Measurements from ENCODE around the gene ADCY4.
"Not testable (repeated sequence)": the region's sequence is repeated elsewhere in the genome, so short reads cannot be mapped to it uniquely, and the experiment has no call there.

The ADCY4 gene

DNA sequence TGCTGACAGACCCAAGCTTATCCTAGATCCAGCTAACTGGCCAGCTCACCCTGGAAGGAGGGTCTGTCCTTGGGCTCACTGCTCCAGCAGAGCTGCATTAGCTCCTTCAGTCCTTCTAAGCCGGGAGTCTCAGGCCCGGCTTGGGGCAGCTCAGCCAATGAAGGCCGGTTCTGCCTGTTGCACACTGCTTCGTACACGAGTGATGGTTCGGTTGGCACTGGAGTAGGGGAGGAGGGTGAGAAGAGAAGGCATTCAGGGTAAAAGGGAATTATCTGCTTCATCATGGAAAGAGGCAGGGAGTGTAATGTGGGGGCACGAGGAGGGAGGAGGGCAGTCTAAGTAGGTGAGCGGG, 2.9 kb upstream of the ADCY4 start:
- no peak for DNase-seq

DNA sequence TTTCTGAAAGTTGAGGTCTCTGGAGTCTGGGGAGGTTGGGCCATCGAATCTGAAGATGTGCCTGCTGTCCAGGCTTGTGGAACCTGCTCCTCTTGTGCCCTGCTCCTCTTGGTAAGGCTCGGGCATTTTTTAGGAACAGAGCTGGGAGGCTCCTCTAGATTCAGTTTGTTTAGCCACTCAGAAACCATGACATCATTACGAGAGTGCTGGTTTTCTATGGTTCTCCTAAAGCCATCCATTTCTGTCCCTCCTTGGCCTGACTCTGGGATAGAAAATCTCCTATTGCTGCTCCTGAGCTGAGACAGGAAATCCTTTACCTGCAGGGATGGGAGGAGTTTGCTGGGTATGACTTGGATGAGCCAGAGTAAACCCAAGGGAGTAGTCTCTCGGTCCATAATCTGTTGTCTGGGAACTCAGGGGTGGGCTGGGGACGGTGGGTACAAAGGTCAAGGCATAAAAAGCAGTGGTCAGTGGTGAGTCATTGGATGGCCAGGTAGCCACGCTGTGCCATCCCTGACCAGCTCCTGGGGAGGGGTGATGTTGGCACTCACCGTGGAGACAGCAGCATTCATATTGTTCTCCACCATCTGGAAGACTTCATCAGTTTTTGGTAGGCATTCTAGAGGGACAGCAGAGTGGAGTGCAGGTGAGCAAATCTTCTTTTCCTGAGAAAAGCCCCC, 2.4 kb upstream of the ADCY4 start:
- DNase-seq: no peak

DNA sequence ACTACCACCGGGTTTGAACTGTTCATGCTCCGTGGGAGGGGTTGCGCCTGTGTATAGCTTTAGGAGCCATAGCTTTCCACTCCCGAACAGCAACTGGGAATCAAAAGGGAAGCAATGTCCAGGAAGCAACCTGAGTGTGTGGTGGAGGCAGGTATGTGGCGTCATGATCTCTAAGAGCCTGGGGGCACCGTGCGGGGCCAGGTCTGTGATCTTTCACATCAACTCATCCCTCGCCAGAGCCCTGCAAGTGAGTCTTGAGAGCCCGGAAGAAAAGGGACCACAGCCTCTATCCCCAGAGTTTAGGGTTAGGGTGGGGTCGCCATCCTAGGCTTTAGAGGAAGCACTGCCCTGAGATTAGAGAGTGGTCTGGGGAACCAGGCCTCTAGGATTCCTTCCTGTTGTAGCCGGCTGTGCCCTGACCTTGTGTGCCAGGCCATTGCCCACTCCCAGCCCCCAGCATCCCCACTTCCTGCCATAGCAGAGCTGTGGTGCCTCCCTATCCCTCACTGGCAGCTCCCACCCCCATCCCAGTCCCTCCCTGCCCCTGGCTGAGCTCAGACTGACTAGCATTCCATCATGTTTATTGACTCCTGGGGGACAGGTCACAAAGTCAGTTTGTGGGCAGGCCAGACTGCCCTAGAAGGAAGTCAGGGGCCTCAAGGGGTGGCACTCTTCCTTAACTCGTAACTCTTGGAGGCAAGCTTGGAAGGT, 745 bp upstream of the ADCY4 start:
- no peak for DNase-seq

DNA sequence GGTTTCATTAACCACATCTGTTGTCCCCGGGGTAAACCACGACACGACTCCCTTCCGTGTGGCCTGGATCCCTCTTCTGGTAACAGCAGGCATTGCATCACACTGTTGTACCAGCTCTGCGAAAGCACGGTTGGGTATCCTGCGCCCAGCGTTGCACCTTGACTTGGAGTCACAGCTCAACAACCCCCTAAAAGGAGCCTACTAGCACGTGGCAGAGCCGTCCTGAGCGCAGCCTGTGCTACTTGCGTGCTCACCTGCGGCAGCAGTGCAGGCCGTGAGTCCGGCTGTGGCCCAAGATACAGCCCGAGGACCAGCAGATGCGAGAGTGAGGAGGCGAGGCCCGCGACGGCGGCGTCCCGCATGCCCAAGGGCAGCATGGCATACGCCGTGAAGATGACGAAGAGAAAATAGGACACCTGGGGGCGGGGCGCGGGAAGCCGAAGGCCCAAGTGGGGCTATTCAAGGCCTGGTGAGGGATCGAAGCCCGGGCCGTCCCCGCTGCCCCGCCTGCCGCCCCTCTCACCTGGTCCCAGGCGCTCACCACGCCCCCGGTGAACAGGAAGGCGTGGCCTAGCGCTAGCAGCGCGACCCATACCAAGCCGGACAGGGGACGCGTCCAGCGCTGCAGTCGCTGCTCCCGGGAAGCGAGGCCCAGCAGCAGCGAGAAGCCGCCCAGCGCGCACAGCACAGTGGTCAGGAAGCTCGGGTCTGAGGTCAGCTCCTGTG, 2.4 kb downstream of the ADCY4 start:
- peak; percentile 38 for DNase-seq

DNA sequence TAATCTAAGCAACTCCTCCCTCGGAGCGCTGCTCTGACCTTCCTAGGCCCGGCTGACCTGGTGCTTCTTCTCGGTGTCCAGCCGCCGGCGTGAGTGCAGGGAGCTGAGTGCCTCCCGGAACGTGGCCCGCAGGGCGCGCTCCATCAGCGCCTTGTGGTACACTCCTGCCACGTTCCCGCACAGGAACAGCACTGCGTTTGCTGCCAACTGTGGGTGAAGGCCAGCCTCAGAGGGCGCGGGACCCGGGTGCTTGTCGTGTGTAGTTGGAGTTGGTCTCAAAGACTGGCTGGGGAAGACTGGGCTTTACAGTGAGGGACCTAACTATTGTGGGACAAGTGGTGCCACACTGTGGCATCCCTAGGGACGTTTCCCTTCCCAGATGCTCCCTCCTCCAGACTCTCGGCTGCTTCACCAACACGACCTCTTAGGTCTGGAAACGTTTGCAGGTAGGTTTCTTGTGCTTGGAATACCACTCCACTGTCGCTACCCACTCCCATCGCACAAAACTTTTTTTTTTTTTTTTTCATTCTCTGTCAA, 3.1 kb downstream of the ADCY4 start:
- DNase-seq: no peak

DNA sequence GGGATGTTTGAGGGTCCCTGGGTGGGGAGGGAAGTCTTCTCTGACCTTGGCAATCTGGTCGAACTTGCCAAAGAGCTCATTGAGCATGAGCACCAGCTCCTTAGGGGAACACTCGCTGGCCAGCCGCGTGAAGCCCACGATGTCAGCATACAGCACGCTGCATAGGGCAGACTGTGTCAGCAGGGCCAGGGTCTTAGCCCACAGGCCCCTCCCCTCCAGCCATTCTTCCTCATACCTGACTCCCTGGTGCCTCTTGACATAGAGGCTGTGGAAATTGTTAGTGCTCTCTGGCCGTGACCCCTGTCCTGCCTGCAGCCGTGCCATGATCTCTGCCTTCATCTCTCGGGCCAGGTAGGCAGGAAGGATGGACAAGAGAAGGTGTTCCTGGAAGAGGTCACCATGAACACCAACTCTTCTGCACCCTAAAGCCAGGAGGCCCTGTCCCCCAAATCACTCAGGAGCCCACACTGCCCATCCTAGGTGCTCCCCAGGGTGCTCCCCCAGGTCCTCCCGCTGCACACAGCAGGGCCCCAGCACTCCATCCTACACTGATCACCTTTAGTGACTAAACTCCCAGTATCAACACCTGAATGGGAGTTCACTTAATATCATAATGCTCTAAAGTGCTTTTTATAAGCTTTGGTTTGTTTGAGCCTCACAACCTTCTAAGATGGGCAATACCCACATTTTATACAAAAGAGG, 3.7 kb downstream of the ADCY4 start:
- no peak for DNase-seq

DNA sequence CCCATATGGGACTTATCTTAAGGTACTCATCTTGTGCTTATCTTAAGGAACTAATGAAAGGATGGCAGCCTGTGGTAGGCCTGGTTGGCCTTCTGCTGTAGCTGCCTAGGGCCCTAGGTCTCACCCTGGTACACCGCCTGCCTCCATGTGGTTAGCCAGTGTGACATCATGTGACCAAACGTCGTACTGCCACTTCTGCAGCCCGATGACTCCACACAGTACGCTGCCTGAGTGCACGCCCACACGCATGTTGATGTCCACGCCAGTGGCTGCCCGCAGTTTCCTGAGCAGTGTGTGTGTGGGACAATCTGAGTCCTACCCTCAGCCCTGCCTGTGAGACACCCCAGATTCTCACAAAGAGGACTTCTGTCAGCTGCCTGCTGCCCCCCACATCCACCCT, 5.1 kb downstream of the ADCY4 start:
- no peak for DNase-seq

DNA sequence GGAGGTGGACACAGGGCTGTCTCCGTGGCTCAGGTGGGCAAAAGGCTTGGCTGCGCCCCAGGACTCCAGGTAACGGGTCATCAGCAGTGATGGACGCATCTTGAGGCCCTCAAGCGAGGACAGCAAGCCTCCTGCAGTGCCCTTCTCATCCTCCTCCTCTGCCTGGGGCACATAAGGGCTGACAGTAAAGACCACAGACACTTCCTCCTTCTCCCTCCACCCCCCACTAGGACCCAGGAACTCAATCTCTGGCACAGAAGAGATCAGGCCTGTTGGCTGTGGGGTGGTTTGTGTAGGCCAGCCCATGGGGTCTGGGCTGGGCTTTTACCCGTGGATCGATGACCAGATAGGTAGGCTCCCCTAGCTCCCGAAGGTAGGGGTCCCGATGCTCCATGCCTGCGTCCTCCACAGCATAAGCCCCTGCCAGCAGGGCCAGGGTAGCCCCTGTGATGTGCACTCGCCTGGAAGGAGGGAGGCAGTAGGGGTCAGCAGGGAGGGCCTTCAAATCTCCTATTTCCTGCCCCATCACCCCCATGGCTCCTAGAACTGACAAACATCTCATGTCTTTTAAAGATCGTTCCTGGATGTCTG, 5.7 kb downstream of the ADCY4 start:
- DNase-seq: no peak

DNA sequence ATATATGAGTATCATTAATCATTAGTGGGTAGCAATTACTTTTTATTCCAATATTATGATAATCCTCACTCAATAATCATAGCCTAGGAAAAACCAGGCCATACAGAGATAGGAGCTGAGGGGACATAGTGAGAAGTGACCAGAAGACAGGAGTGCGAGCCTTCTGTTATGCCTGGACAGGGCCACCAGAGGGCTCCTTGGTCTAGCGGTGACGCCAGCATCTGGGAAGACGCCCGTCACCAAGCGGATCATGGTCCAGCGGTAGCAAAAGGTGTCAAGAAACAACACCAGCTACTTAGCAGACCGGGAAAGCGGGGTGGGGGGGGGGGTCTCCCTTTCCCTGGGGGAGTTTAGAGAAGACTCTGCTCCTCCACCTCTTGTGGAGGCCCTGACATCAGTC, 7.0 kb downstream of the ADCY4 start:
- DNase-seq: not testable (repeated sequence)

DNA sequence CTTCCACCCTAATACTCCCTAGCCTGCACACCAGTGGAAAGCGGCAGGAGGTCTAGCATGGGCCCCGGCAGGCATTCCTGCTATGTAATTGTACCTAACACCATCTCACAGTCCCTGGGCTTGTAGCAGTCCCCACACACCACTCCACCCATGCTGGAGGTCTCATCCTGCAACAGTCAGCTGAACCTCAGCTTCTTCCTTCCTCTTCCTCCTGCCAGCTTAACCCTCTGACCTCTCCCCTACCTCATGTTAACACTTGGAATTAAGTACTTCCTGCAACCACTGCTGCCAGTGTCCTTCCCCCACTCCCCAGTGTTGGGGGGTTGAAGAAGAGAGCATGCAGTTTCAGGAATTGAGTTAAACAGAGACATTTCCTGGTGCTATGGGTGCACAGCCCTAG, 7.6 kb downstream of the ADCY4 start:
- no peak for DNase-seq

DNA sequence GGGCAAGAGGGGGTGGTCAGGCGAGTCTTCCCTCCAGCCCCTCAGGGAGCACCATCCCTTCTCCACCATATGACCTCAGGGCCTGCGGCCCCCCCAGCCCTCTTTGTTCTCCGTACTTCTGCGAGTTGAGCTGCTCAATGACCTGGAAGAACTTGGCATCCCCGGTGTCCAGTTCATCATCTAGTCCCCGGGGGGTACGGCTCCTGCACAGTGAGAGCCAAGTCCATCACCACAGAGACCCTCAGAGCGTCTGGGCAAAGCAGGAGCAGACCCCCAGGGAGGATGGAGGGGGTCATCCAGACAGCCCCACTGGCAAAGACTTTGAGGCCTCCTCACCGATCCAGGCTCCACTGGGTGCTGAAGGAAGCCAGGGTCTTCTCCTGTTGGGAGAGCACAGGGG, 8.9 kb downstream of the ADCY4 start:
- no peak for DNase-seq

DNA sequence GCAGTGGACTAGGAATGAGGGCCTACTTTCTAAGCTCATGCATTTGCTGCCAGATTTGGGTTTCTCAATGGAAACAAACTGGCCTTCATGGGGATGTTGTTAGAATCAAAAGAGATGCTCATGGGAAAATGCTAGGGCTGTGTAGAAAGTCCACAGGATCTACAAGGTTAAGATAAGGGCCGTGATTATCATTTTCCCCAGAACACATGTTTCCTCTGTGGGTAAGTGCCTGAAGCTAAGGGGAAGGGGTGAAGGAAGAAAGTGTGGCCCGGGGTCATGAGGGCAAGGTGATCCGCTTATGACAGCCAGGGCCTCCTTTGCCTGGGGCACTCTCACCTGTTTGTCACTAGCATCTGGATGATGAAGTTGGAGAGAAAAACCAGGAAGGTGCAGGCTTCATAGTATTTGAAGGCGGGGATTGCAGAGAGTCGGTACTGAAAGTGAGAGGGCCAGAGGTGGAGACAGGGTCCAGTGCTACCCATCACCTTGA, 9.8 kb downstream of the ADCY4 start:
- no peak for DNase-seq

DNA sequence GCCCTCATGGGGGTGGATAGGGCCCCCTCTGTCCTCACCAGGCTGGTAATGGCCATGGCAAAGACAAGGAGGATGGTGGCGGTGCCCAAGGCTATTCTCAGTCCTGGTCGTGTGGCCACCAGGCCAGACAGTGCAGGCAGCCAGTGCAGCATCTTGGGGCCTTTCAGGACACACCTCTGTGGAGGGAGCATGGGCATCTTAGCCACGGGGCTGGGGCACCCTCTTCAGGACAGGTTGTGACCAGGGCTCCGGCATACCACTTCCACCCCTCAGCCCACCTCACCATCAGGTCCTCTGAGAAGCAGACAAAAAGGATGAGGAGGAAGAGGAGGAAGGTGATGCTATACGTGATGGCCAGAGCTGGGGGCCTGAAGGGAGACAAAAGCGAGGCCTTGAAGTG, 10.8 kb downstream of the ADCY4 start:
- no peak for DNase-seq

DNA sequence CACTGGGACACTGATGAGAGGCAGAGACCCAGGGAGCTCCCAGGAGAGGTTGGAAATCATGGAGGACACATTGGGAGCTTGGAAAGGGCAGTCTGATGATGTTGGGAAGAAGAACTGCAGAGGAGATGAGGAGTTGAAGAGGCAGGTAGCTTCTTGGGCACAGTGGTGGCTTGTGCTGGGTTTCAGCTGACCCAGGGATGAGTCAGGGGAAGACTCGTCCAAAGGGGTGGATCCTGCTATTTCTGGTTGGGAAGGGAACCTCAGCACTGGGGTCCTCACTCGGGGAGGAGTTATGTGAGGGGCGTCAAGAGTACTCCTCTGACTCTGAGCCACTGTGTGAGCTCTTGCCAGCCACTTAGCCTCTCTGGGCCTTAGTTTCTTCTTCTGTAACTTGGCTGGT, 11.5 kb downstream of the ADCY4 start:
- DNase-seq: no peak

DNA sequence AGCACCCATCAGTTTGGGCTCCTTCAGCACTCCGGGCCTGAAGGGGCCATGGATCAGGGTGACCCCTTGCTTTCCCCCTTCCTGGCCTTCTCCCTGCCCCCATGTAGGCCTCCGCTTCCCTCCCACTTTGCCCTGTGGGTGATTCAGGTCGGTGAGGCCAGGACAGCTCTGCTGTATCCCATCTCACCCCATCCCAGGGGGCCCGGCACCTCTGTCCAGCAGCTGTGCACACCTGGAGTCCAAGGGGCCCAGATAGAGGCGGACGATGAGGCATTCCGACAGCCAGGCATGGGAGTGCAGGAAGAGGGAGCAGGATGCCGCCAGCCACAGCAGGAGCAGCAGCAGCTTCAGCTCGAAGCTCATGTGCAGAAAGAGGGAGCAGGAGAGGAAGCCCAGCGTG, 12.2 kb downstream of the ADCY4 start:
- DNase-seq: no peak

DNA sequence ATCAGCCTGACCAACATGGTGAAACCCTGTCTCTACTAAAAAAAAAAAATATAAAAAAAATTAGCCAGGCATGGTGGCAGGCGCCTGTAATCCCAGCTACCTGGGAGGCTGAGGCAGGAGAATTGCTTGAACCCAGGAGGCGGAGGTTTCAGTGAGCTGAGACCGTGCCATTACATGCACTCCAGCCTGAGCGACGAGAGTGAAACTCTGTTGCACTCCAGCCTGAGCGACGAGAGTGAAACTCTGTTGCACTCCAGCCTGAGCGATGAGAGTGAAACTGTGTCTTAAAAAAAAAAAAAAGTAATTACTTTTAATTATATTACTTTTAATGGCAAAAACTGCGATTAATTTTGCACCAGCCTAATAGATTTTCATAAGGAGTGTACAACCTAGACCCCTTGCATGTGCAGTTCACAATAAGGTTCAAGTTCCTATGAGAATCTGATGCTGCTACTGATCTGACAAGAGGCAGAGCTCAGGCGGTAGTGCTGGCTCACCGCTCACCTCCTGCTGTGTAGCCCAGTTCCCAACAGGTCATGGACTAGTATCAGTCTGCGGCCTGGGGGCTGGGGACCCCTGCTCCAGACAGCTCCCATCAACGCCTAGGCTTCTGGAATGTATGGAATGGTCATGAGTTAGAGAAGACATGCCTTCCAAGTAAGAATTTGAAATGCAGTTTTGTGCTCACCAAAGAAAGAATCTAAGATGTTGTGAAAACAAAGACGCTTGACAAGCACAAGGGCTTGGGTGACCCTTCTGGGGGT, 13.5 kb downstream of the ADCY4 start:
- DNase-seq: no peak

DNA sequence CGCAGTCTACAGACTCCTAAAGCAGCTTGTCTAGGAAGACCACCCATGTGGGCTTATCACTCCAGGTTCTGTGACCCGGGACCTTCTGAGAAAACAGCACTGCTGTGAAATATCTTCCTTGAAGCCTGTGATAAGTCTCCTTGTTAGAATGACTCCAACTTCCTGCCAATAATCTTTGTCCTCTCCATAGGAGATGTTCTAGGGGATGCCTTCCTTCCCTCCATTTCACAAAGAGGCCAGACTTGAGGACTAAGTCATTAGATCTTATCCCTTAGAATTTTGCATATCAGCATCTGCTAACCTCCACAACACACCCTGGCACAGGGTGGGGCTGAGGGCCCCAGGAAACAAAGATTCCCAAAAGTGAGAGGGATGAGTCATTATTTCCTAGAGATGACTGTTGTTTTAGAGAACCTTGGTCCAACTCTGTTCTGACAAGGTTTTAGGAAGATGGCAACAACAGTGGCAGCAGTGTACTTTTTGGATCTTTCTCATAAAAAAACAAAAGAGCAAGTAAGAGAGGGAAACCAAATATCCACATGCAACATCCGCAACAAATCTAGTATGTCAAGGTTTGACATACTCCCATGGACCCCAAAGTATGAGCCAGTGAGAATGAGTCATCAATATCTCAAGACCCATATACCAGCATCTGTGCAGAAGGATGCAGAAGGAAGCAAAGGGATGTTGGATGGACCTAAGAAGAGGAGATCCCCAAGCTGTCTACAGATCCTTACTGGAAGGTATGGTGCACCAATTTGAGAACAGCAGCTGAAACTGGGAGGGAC, 17.5 kb downstream of the ADCY4 start:
- no peak for DNase-seq

DNA sequence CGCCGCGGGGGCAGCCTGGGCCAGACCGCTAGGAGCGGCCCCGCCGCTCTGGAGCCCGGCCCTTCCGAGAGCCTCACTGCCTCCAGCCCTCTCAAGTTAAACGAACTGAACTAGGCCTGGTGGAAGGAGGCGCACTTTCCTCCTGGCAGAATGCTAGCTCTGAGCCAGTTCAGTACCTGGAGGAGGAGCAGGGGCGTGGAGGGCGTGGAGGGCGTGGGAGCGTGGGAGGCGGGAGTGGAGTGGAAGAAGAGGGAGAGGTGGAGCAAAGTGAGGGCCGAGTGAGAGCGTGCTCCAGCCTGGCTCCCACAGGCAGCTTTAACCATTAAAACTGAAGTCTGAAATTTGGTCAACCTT, 18.3 kb downstream of the ADCY4 start:
- no peak for DNase-seq

DNA sequence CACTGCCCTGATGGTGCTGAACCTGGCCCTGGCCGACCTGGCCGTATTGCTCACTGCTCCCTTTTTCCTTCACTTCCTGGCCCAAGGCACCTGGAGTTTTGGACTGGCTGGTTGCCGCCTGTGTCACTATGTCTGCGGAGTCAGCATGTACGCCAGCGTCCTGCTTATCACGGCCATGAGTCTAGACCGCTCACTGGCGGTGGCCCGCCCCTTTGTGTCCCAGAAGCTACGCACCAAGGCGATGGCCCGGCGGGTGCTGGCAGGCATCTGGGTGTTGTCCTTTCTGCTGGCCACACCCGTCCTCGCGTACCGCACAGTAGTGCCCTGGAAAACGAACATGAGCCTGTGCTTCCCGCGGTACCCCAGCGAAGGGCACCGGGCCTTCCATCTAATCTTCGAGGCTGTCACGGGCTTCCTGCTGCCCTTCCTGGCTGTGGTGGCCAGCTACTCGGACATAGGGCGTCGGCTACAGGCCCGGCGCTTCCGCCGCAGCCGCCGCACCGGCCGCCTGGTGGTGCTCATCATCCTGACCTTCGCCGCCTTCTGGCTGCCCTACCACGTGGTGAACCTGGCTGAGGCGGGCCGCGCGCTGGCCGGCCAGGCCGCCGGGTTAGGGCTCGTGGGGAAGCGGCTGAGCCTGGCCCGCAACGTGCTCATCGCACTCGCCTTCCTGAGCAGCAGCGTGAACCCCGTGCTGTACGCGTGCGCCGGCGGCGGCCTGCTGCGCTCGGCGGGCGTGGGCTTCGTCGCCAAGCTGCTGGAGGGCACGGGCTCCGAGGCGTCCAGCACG, 18.9 kb downstream of the ADCY4 start:
- no peak for DNase-seq

DNA sequence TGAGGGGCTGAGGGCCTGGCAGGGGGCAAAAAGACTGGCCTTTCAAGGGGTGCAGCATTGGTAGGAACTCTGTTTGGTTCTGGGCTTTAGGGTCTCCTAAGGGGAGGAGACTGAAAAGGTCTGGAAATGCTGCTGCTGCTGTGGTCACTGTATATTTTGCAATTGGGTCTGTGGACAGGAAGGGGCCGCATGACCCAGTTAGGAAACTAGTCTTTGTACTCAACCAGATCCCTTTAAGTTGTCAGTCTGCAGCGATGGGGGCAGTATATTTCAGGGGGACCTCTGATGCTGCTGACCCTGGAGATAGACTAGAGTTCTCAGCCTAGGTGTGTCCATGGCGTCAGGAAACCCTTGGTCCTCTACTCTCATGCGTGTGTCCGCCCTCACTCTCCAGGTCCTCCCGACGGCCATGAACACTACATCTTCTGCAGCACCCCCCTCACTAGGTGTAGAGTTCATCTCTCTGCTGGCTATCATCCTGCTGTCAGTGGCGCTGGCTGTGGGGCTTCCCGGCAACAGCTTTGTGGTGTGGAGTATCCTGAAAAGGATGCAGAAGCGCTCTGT, 19.5 kb downstream of the ADCY4 start:
- no peak for DNase-seq

Data from NCI-H2029 treated with DMSO at 0.1 percent for 48 hours (cell line).